MM.1S (cell line): ENCODE results near the gene MAGEE2.

Experiments
- EZH2 ChIP-seq: fragments of 300-600 bp; sonication (generic); optimal IDR thresholded peaks from 2 replicates; pipeline ENCODE3; 2017; ENCODE audit warnings: low read depth, mild to moderate bottlenecking, antibody characterized with exemption, low read length, mixed read lengths
- TF ChIP-seq, protein P1 (sequence below): fragments of 300-600 bp; sonication (generic); IDR thresholded peaks from 2 replicates; pipeline ENCODE4 v1.5.1; 2016; ENCODE audit warnings: antibody characterized with exemption, low read length, mixed read lengths

DNA sequence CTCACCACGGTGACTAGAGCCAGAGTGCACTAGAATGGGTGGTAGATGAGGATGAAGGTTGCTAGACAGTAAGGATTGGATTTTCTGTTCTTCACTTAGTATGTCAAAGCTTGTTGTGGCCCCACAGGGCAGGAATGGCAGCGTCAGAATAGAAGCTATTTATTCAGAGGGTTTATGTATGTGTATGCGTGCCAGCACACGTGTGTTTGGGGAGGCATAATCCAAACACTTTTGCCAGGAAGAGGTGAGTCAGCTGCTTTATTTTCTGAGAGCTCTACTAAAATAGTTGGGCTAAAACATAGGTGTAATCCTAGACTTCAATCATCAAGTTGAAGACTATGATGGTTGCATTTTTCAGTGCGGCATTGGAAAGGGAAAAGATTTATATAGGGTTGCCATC lies 1.2 kb upstream of the MAGEE2 start:
- TF ChIP-seq EZH2: no peak
- TF ChIP-seq, protein P1, sequence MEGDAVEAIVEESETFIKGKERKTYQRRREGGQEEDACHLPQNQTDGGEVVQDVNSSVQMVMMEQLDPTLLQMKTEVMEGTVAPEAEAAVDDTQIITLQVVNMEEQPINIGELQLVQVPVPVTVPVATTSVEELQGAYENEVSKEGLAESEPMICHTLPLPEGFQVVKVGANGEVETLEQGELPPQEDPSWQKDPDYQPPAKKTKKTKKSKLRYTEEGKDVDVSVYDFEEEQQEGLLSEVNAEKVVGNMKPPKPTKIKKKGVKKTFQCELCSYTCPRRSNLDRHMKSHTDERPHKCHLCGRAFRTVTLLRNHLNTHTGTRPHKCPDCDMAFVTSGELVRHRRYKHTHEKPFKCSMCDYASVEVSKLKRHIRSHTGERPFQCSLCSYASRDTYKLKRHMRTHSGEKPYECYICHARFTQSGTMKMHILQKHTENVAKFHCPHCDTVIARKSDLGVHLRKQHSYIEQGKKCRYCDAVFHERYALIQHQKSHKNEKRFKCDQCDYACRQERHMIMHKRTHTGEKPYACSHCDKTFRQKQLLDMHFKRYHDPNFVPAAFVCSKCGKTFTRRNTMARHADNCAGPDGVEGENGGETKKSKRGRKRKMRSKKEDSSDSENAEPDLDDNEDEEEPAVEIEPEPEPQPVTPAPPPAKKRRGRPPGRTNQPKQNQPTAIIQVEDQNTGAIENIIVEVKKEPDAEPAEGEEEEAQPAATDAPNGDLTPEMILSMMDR: no peak
